ENCODE data around the gene GAB1. TPM values are rescaled to one million over a fixed set of nuclear protein-coding genes. Genes with fewer than 3 reads are reported as not detected.

Gene GAB1
- total RNA-seq, 1 donor from 2014 or later: 27.2 TPM

- no peak for TF ChIP-seq CTCF (conservative IDR thresholded peaks at IDR 0.05)
- H3K4me3 Mint-ChIP-seq: no peak overlapping the region
- no peak overlapping the region for H3K27ac Mint-ChIP-seq (ENCODE audit: unreplicated experiment)
- no peaks in the 10 kb centered on the region for H3K36me3 Mint-ChIP-seq (ENCODE audit: low read depth)
- no peaks in the 10 kb centered on the region for H3K27me3 Mint-ChIP-seq (ENCODE audit: low read depth)
- no peaks in the 10 kb centered on the region for H3K9me3 Mint-ChIP-seq
- peaks cover 20% of the 10 kb centered on the region for H3K4me1 Mint-ChIP-seq
- DNase-seq (ENCODE audit: low read depth, low spot score): no peak
Observed at GRCh38 chr4:143394739-143395453, 58.2 kb downstream of the GAB1 start.

GRCh38 chr4:143396695-143397094 is 60.0 kb downstream of the GAB1 start:
- H3K36me3 Mint-ChIP-seq (ENCODE audit: low read depth): no peaks in the 10 kb centered on the region
- H3K4me3 Mint-ChIP-seq: no peak overlapping the region
- TF ChIP-seq CTCF (conservative IDR thresholded peaks at IDR 0.05): no peak

GRCh38 chr4:143397335-143397734 is 60.7 kb downstream of the GAB1 start:
- H3K27ac Mint-ChIP-seq (ENCODE audit: unreplicated experiment): no peak overlapping the region
- H3K27me3 Mint-ChIP-seq (ENCODE audit: low read depth): no peaks in the 10 kb centered on the region

More at GRCh38 chr4:143396695-143397094, 60.0 kb downstream of the GAB1 start:
- no peak for DNase-seq (ENCODE audit: low read depth, low spot score)
- Mint-ChIP-seq H3K9me3 (no peaks in the 10 kb centered on the region), H3K27ac (ENCODE audit: unreplicated experiment) (no peak overlapping the region), H3K4me1 (peaks cover 8% of the 10 kb centered on the region), H3K27me3 (ENCODE audit: low read depth) (no peaks in the 10 kb centered on the region)

GRCh38 chr4:143397887-143398286 is 61.2 kb downstream of the GAB1 start:
- TF ChIP-seq CTCF (conservative IDR thresholded peaks at IDR 0.05): no peak

More at GRCh38 chr4:143397335-143397734, 60.7 kb downstream of the GAB1 start:
- no peak for DNase-seq (ENCODE audit: low read depth, low spot score)
- H3K9me3 Mint-ChIP-seq: no peaks in the 10 kb centered on the region
- peaks cover 8% of the 10 kb centered on the region for H3K4me1 Mint-ChIP-seq
- H3K36me3 Mint-ChIP-seq (ENCODE audit: low read depth): no peaks in the 10 kb centered on the region
- TF ChIP-seq CTCF (conservative IDR thresholded peaks at IDR 0.05): no peak
- H3K4me3 Mint-ChIP-seq: no peak overlapping the region

GRCh38 chr4:143399113-143399949 is 62.7 kb downstream of the GAB1 start:
- Mint-ChIP-seq H3K27me3 (ENCODE audit: low read depth) (no peaks in the 10 kb centered on the region), H3K4me3 (no peak overlapping the region), H3K27ac (ENCODE audit: unreplicated experiment) (no peak overlapping the region), H3K9me3 (no peaks in the 10 kb centered on the region), H3K36me3 (ENCODE audit: low read depth) (no peaks in the 10 kb centered on the region), H3K4me1 (peaks cover 23% of the 10 kb centered on the region)
- peak; percentile 78 for TF ChIP-seq CTCF (conservative IDR thresholded peaks at IDR 0.05)
- DNase-seq (ENCODE audit: low read depth, low spot score): no peak

More at GRCh38 chr4:143397887-143398286, 61.2 kb downstream of the GAB1 start:
- Mint-ChIP-seq H3K27ac (ENCODE audit: unreplicated experiment) (no peak overlapping the region), H3K36me3 (ENCODE audit: low read depth) (no peaks in the 10 kb centered on the region), H3K4me3 (no peak overlapping the region), H3K4me1 (peaks cover 14% of the 10 kb centered on the region), H3K27me3 (ENCODE audit: low read depth) (no peaks in the 10 kb centered on the region), H3K9me3 (no peaks in the 10 kb centered on the region)
- DNase-seq (ENCODE audit: low read depth, low spot score): no peak

Measured in neural crest cell (in vitro differentiated cells).